IPS DF 19.7 (cell line): Measurements from ENCODE around the gene SHF.

Experiments
- DNase-seq: peaks from one replicate; pipeline ENCODE4 v3.0.0-alpha.2; 2013; ENCODE audit warnings: low read depth, low spot score

Gene SHF

DNA sequence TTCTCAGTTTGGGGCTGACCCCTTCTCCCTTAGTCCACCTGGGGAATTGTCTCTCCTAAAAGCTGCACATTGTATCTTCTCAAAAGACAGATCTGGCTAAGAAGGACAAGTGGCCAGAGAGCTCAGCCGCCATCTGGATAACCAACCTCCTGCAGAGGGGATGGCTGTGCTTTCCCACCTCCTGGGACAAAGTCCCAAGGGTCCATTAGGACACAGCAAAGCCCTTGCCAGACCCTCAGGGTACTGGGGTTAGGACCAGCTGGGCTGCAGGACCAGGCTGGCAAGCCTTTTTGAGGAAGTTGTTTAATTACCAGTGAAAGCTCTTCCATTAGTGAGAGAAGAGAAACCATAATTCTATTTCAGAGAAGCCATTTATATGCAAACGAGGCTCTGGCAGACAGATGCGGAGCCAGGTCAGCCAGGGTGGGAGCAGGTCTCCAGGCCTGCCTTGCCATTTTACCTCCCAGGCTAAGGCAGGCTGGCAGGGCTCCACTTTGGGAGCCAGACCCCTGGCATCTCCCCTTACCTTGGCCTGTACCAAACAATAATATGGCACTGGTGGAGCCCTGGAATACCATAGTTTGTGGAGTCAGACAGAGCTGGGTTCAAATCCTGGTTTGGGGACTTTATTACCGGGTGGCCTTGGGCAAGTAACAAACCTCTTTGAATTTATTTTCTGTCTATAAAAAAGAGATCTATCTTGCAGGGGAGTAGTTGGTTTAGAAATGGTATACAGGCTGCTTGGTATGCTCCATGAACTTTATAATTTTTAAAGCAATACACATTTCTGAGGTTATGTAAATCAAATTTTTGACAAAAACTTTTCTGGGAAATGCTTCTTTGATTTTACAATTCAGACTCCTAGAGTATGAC lies 17.9 kb downstream of the SHF start:
- DNase-seq = no peak

DNA sequence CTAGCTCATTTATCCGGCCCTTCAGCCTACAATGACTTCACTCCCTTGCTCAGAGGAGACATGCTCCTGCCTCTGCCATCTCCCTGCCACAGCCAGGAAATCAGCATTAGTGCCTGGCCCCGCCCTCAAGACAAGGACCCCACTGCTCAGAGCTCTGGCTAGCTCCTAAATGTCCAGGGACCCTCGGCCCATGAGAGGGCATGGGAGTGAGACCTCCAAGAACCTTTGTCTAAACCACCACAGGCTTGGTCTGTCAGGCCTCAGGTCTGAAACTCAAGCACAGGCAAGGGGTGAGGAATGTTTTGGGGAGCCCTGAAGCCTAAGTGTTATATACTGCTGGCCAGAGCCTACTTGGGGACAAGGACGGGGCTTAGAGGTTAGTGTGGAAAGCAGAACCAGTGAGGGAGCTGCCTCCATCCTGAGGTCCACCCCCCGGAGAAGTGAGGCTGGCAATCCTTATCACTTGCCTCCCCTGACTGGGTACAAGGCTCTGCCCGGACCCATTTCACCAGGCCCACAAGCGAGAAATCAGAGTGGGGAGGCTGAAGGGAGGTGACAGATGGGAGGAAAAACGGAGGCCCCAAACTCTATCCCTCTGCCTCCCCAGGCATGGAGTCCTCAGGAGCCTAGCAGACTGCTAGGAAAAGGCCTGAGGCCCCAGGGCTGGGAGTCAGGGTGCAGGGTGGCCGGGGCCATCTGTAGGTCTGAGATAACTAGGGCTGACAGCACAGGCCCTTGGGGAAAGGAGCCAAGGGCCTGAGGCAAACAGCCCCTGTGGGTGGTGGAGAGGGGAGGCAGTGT lies 18.8 kb downstream of the SHF start:
- DNase-seq = no peak

DNA sequence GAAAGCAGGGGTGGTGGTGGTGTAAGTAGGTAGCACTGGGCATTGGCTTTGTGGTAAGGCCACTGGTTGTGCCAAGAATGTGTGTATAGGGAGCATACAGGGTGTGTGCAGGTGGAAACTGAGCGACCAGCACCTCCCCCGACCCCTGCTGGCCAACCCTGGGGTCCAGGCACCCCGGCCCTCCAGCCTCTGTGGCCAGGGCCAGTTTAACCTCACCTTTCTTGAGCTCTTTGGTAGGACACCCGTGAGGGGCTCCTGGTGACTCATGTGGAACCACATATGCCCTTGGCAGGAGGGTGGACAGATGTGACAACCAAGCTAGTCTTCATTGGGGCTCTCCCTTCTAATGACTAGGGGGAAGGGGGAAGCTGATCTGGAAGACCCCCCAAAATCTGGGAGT lies 19.5 kb downstream of the SHF start:
- DNase-seq = no peak

DNA sequence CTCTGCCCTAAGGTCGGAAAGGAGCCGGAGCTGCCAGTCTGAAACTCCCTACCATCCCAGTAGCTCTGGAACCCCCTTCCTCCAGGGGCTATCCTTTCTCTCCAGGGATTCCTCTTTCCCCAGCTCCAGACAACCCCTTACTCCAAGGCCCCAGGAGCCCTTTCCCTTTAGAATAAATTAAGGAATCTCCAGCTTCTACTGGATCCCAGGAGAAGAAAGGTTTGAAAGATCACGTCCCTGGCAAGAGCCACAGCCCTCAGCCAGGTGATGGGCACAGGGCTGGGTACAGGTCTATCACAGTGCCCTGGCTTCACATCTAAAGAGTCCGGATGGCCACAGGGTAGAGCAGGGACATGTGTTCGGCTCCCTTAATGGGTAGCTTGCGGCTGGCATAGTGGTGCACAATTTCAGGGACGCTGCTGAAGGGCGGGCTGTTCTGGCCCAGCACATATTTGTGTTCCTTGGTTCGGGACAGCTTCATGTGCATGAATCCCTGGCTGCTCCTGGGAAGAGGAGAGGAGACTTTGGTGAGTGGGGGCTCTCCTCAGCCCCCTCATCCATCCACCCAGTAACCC lies 20.0 kb downstream of the SHF start:
- no peak for DNase-seq

GRCh38 chr15:45166834-45167630 lies 20.7 kb downstream of the SHF start:
- DNase-seq = no peak

DNA sequence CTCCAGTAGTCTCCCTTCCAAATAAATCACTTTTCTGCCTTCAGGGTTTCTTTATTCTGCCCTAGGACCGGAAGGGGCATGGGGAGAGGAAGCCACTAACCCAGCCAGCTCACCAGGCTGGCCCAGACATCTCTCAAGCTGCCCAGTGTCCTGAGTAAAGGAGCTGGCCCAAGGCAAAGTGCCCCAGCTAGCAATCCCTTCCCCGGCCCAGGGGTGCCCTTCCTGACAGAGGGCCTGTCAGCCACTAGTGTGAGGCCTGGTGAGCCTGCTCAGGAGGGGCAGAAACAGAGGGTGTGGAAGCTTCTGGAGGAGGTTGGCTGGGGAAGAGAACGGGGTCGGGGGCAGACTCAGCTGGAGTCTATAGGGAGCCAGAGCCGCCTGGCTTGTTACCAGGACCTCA lies 22.2 kb downstream of the SHF start:
- DNase-seq = no peak

GRCh38 chr15:45164914-45165313 lies 22.9 kb downstream of the SHF start:
- DNase-seq = no peak

DNA sequence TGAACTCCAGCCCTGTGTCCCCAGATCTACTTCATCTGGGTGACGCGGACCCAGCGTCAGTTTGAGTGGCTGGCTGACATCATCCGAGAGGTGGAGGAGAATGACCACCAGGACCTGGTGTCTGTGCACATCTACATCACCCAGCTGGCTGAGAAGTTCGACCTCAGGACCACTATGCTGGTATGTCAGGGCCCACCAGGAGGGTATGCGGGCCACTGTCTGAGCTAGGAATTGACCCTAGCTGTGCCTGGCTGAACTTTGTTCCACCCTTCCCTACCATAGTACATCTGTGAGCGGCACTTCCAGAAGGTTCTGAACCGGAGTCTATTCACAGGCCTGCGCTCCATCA lies 24.3 kb downstream of the SHF start:
- no peak for DNase-seq

DNA sequence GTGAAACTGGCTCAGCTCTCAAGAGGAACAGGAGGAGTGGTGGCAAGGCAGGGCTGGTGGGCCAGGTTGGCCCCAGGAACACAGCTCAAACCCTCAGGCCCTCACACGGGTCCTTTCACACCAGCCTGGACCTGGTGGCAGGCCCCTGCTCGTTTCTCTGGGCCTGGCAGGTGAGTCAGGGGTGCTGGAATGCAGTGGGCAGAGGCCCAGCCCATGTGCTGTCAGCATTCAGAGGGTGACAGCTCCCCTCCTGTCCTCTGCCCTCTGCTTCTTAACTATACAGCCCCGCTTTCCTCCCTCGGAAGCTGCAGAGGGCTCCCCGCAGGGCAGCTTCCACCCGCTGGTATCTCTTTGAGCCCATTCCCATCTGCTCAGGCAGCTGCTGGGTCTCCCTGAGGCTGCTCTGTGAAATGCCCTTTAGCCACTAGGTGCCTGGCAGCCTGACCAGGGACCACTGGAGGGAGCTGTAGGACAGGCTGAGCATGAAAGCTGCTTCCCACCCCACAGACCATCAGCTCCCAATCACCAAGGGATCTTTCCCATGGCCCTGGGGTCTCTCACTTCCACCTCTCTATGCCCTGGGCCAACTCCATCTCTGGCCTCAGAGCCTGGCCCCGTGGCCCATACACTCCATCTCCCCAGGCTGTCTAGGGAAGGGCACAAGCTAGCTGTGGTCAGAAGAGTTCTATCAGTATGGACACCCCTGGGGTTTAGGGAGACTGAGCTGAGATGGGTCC lies 24.8 kb downstream of the SHF start:
- no peak for DNase-seq

- DNase-seq = no peak
These were observed 26.1 kb downstream of the SHF start for GRCh38 chr15:45161666-45162065.

GRCh38 chr15:45157974-45158373 lies 29.8 kb downstream of the SHF start:
- DNase-seq = no peak

GRCh38 chr15:45156744-45157455 lies 30.9 kb downstream of the SHF start:
- no peak for DNase-seq

- no peak for DNase-seq
These were observed 32.0 kb downstream of the SHF start for GRCh38 chr15:45155739-45156138.

DNA sequence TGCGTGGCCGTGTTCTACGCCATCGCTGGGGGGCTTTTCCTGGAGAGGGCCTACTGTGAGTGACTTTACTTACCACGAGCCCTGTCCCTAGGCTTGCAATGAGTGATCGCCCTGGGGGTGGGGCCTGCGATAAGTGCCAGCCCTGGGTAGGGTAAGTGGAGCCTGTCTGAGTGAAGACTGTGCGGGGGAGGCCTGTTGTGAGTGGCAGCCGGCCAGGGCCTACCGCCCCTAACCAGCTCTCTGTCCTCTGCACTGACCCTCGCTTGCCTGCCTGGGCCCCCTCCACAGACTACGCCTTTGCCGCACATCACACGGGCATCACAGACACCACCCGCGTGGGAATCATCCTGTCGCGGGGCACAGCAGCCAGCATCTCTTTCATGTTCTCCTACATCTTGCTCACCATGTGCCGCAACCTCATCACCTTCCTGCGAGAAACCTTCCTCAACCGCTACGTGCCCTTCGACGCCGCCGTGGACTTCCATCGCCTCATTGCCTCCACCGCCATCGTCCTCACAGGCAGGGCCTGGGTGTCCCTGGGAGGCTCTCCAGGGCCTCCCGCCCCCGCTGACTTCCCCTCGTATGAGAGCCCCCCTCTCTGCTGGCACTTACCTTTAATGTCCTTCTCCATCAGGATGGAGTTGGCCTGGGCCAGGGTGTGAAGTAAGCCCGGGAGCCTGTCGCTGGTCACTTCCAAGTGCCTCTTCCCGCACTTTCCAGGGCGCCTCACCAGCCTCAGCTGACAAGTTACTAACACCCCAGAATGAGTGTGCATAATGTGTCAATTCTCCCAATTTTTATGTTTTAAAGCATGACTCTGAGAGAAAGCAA lies 35.6 kb downstream of the SHF start:
- DNase-seq = no peak

DNA sequence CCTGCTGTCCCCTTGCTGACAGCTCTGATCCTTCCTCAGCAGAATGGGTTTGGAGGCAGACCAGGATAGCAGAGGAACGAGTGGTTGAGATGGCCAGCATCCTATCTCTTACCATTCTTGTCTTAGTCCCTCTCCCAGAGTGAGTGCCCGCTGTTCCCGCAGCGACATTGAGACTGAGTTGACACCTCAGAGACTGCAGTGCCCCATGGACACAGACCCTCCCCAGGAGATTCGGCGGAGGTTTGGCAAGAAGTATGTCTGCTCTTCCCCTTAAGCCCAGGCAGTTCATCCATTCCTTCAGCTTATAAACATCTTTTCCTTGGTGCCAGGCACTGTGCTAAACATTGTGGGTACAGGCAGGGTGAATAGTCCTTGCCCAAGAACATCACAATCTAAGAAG lies 36.8 kb downstream of the SHF start:
- no peak for DNase-seq

- no peak for DNase-seq
These were observed 37.3 kb downstream of the SHF start for GRCh38 chr15:45150481-45150880.

DNA sequence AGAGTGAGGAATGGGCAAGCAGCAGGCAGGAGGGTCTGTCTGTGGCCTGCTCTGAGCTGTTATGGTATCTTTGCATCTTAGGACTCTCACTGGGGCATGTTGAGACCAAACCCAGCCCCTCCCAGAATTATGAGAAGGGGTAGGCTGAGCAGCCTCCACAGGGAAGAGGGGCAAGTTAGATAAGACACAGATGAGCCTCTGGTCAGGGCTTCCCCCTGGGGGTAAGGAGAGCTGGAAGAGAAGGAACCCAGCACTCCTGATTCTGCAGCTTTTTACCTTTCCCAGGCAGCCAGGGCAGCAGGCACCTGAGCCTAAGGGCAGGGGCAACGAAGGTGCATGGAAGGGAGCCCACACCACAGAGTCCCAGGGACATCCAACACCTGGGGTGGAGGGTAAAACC lies 38.7 kb downstream of the SHF start:
- DNase-seq = no peak

DNA sequence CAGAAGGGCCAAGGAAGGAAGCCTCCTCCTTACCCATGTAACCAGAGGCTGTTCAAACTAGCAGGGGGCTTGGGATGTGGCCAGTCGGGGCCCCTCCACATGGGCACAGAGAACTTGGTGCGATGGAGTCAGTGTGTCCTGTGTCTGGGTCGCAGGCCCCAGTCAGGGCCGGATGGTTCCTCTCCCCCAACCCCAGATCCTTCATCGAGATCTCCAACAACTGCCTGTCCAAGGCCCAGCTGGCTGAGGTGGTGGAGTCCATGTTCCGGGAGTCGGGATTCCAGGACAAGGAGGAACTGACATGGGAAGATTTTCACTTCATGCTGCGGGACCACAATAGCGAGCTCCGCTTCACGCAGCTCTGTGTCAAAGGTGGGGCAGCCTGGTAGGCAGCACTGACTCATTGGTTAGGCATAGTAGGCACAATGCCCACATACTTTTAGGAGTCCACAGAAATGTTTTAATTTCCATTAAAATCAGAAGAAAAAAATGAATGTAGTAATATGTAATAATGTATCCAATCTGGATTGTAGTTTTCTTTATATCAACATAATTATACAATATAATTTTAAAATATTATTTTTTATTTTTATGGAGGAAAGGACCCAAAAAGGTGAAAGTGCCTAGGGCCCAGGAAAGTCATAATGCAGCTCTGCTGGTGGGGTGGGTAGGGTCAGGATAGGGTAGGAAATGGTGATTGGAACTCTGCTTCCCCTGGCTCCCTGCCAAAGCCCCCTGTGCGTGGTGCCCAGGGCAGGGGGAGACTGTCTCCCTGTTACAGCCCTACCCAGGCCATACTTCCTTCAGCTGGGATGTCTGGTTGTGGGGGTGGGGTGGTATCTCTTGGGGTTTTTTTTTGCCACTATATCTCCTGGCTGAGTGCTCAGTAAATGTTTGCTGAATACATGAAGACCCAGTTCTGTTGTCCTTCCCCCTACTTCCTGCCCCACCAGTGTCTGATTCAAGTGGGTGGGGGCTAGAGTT lies 39.4 kb downstream of the SHF start:
- no peak for DNase-seq
